Mesendoderm (in vitro differentiated cells): ENCODE measurements around the gene CDK5RAP2.

Source experiments
- DNase-seq: peaks from one replicate; pipeline ENCODE4 v3.0.0; 2013
- H2AK5ac ChIP-seq: 2 replicates; pipeline ENCODE4 v1.6.1; 2013; ENCODE audit warnings: low read length, inconsistent platforms
- H2BK120ac ChIP-seq: 2 replicates; pipeline ENCODE4 v1.6.1; 2013; ENCODE audit warnings: low read depth, mild to moderate bottlenecking, low read length, moderate library complexity, mixed read lengths
- H2BK15ac ChIP-seq: replicated peaks from 2 replicates; pipeline ENCODE4 v1.6.1; 2013; ENCODE audit warnings: low read depth, mild to moderate bottlenecking, moderate library complexity
- H2BK5ac ChIP-seq: 2 replicates; pipeline ENCODE4 v1.6.1; 2013; ENCODE audit warnings: low read length, inconsistent platforms
- H3K18ac ChIP-seq: 2 replicates; pipeline ENCODE4 v1.6.1; 2013; ENCODE audit warnings: mild to moderate bottlenecking, low read length, mixed read lengths
- H3K23ac ChIP-seq: one replicate; pipeline ENCODE4 v1.6.1; 2013; ENCODE audit warnings: low read length
- H3K27ac ChIP-seq: 2 replicates; pipeline ENCODE4 v1.5.1; 2013; ENCODE audit warnings: low read depth, mild to moderate bottlenecking, inconsistent platforms, low read length, moderate library complexity
- H3K27me3 ChIP-seq: 2 replicates; pipeline ENCODE4 v1.6.1; 2013; ENCODE audit warnings: low read length, control low read depth, mild to moderate bottlenecking, inconsistent platforms; ENCODE audit not compliant: insufficient read depth, poor library complexity
- H3K36me3 ChIP-seq: 2 replicates; pipeline ENCODE4 v1.6.1; 2013; ENCODE audit warnings: low read length, inconsistent platforms; ENCODE audit not compliant: control insufficient read depth, insufficient read depth
- H3K4ac ChIP-seq: one replicate; pipeline ENCODE4 v1.6.1; 2013; ENCODE audit warnings: low read depth, mild to moderate bottlenecking, low read length, moderate library complexity
- H3K4me1 ChIP-seq: 2 replicates; pipeline ENCODE4 v1.6.1; 2013; ENCODE audit warnings: low read depth, low read length, inconsistent platforms; ENCODE audit not compliant: control insufficient read depth
- H3K4me2 ChIP-seq: 2 replicates; pipeline ENCODE4 v1.6.1; 2013; ENCODE audit warnings: low read length
- H3K4me3 ChIP-seq: 2 replicates; pipeline ENCODE4 v1.5.1; 2013; ENCODE audit warnings: mild to moderate bottlenecking, low read length
- H3K56ac ChIP-seq: one replicate; pipeline ENCODE4 v1.6.1; 2013; ENCODE audit warnings: low read length
- H3K79me1 ChIP-seq: 2 replicates; pipeline ENCODE4 v1.6.1; 2013; ENCODE audit warnings: low read length, inconsistent platforms
- H3K79me2 ChIP-seq: 2 replicates; pipeline ENCODE4 v1.6.1; 2013; ENCODE audit warnings: mild to moderate bottlenecking, low read length; ENCODE audit not compliant: control insufficient read depth, insufficient read depth
- H3K9ac ChIP-seq: 2 replicates; pipeline ENCODE4 v1.6.1; 2013; ENCODE audit warnings: low read length, inconsistent platforms
- H4K5ac ChIP-seq: one replicate; pipeline ENCODE4 v1.6.1; 2013; ENCODE audit warnings: low read length
- H4K8ac ChIP-seq: one replicate; pipeline ENCODE4 v1.6.1; 2013; ENCODE audit warnings: low read depth, mild to moderate bottlenecking, control low read depth, low read length, moderate library complexity
- WGBS: extraction: QIAGEN DNeasy Blood & Tissue Kit; methylation state at CpG from one replicate; pipeline ENCODE4 v1.1.7; 2013; ENCODE audit warnings: low lambda C conversion rate, missing lambda C conversion rate; ENCODE audit not compliant: insufficient coverage; ENCODE audit errors: extremely low coverage; 5-methylcytosine and 5-hydroxymethylcytosine counted together

The CDK5RAP2 gene

GRCh38 chr9:120405860-120406259, 174.1 kb downstream of the CDK5RAP2 start:
- Histone ChIP-seq H3K4me2 (no peak overlapping the region), H3K4ac (no peak overlapping the region), H3K36me3 (peaks cover 9% of the 10 kb centered on the region), H3K9ac (no peak overlapping the region), H3K79me1 (no peaks in the 10 kb centered on the region), H3K56ac (no peak overlapping the region), H3K27me3 (no peaks in the 10 kb centered on the region), H3K18ac (no peak overlapping the region), H2BK5ac (no peak overlapping the region), H4K8ac (no peak overlapping the region), H2BK15ac (no peak overlapping the region), H3K23ac (no peak overlapping the region), H3K4me3 (no peak overlapping the region), H2AK5ac (no peak overlapping the region), H3K4me1 (no peaks in the 10 kb centered on the region), H3K27ac (no peak overlapping the region), H4K5ac (no peak overlapping the region), H2BK120ac (no peak overlapping the region), H3K79me2 (no peaks in the 10 kb centered on the region)
- WGBS = no CpG with 5 or more reads among the region's 2 CpGs
- DNase-seq = no peak

- Histone ChIP-seq H3K23ac (no peak overlapping the region), H2BK15ac (no peak overlapping the region), H3K27ac (no peak overlapping the region)
Measured at GRCh38 chr9:120405134-120405533, 174.8 kb downstream of the CDK5RAP2 start.

DNA sequence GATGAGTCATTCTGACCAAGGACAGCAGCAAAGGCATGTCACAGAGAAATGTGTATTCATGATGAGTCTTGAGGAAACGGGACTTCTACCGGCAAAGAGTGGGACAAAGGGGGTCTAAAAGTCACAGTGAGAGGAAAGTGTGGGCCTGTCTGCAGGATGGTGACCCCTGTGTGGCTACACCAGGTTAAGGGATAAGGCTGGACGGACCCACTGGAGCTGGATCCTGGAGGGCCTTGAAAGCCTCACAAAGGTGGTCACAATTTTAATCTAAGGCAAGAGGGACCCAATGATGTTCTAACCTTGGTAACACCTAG, 176.5 kb downstream of the CDK5RAP2 start:
- DNase-seq = peak; percentile 73

More at GRCh38 chr9:120405134-120405533, 174.8 kb downstream of the CDK5RAP2 start:
- no peak overlapping the region for H2AK5ac ChIP-seq
- H3K56ac ChIP-seq = no peak overlapping the region
- no peaks in the 10 kb centered on the region for H3K27me3 ChIP-seq
- no peaks in the 10 kb centered on the region for H3K79me2 ChIP-seq
- H2BK120ac ChIP-seq = no peak overlapping the region
- H3K18ac ChIP-seq = no peak overlapping the region
- no peak for DNase-seq
- no peak overlapping the region for H3K9ac ChIP-seq
- H4K5ac ChIP-seq = no peak overlapping the region
- peaks cover 13% of the 10 kb centered on the region for H3K36me3 ChIP-seq
- H3K4ac ChIP-seq = no peak overlapping the region
- no peaks in the 10 kb centered on the region for H3K79me1 ChIP-seq
- no CpG with 5 or more reads among the region's 1 CpG for WGBS
- no peaks in the 10 kb centered on the region for H3K4me1 ChIP-seq
- H3K4me3 ChIP-seq = no peak overlapping the region
- no peak overlapping the region for H4K8ac ChIP-seq
- no peak overlapping the region for H2BK5ac ChIP-seq
- H3K4me2 ChIP-seq = no peak overlapping the region

DNA sequence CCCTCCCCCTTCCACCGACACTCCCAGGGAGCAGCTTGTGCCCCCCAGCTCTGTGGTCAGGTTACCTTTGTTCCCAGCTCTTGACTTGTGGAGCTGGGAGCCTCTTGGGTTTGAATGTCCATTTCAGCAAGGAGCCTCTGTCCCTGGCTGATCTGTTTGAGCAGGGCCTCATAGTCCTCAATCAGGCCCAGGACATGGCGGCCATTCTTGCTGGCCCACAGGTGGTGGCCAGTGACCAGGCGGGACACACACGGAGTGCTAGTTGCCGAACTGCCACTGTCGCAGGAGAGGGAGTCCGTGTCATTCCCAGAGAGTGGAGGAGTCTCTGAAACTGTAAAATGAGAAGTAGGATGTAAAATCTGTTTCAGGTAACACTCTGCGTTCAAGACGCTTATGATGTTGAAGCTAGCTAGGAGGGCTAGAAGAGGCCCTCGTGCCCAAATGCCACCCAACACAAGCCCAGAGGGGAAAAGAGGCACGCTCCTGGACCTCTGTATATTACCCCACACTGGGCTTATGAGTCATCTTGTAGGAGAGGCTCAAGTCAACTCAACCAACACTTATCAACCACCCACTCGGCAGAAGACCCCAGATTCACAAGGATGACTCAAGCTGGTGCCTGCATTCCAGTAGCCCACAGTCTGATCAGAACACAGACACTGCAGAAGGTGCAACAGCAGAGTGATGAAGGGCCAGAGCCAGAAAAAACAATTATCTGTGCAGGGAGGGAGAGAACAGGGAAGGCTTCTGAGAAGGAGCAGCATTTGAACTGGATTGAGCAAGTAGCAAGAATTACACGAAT, 177.0 kb downstream of the CDK5RAP2 start:
- Histone ChIP-seq H3K4ac (no peak overlapping the region), H3K9ac (no peak overlapping the region), H3K79me1 (no peaks in the 10 kb centered on the region), H4K5ac (no peak overlapping the region), H2BK15ac (no peak overlapping the region), H2AK5ac (no peak overlapping the region), H3K27ac (no peak overlapping the region), H3K23ac (no peak overlapping the region), H3K4me1 (no peaks in the 10 kb centered on the region), H2BK5ac (no peak overlapping the region), H3K36me3 (peaks cover 15% of the 10 kb centered on the region), H3K4me3 (no peak overlapping the region), H2BK120ac (no peak overlapping the region), H3K18ac (no peak overlapping the region), H3K56ac (no peak overlapping the region), H3K4me2 (no peak overlapping the region), H4K8ac (no peak overlapping the region), H3K27me3 (no peaks in the 10 kb centered on the region), H3K79me2 (no peaks in the 10 kb centered on the region)
- no CpG with 5 or more reads among the region's 13 CpGs for WGBS
- DNase-seq = no peak

More for the DNA sequence above, 176.5 kb downstream of the CDK5RAP2 start:
- Histone ChIP-seq H3K27ac (no peak overlapping the region), H3K18ac (no peak overlapping the region), H3K23ac (no peak overlapping the region), H3K27me3 (no peaks in the 10 kb centered on the region), H2BK15ac (no peak overlapping the region), H3K56ac (no peak overlapping the region), H2BK5ac (no peak overlapping the region), H3K4me3 (no peak overlapping the region), H3K9ac (no peak overlapping the region), H3K4ac (no peak overlapping the region), H2BK120ac (no peak overlapping the region), H4K5ac (no peak overlapping the region), H4K8ac (no peak overlapping the region), H3K79me2 (no peaks in the 10 kb centered on the region), H3K79me1 (no peaks in the 10 kb centered on the region), H3K4me1 (no peaks in the 10 kb centered on the region), H2AK5ac (no peak overlapping the region), H3K36me3 (peaks cover 15% of the 10 kb centered on the region), H3K4me2 (no peak overlapping the region)
- WGBS = no CpG with 5 or more reads among the region's 3 CpGs

- no peak for DNase-seq
- no CpG with 5 or more reads among the region's 2 CpGs for WGBS
- Histone ChIP-seq H3K4me3 (no peak overlapping the region), H3K36me3 (peaks cover 15% of the 10 kb centered on the region), H2BK15ac (no peak overlapping the region), H3K79me1 (no peaks in the 10 kb centered on the region), H2AK5ac (no peak overlapping the region), H3K23ac (no peak overlapping the region), H3K4me2 (no peak overlapping the region), H3K27ac (no peak overlapping the region), H2BK120ac (no peak overlapping the region), H3K9ac (no peak overlapping the region), H2BK5ac (no peak overlapping the region), H3K79me2 (no peaks in the 10 kb centered on the region), H4K8ac (no peak overlapping the region), H3K18ac (no peak overlapping the region), H3K4ac (no peak overlapping the region), H3K56ac (no peak overlapping the region), H3K4me1 (no peaks in the 10 kb centered on the region), H3K27me3 (no peaks in the 10 kb centered on the region), H4K5ac (no peak overlapping the region)
Measured at GRCh38 chr9:120399940-120400339, 180.0 kb downstream of the CDK5RAP2 start.

DNA sequence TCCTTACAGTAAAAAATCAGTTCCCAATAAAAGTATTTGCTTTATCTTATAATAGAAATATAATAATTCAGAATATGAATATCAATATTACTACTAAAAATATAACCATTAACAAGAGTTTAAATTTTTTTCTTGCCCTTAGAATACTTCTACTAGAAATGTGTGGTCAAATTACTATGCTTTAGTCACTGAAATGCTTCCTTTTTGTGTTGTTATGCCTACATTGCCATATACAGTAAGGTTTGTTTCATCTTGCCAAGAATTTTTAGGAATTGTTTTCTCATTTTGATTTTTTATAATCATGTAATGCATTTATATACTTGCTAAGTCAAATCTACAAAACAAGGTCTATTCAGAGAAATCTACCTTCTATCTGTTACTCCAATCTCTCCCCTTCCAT, 181.7 kb downstream of the CDK5RAP2 start:
- H3K27ac ChIP-seq = no peak overlapping the region
- no peak overlapping the region for H3K4me2 ChIP-seq
- H3K56ac ChIP-seq = no peak overlapping the region
- peaks cover 13% of the 10 kb centered on the region for H3K36me3 ChIP-seq
- H2BK15ac ChIP-seq = no peak overlapping the region
- no peak overlapping the region for H2BK120ac ChIP-seq
- no peaks in the 10 kb centered on the region for H3K79me2 ChIP-seq
- H3K9ac ChIP-seq = no peak overlapping the region
- H4K8ac ChIP-seq = no peak overlapping the region
- DNase-seq = no peak
- no peak overlapping the region for H4K5ac ChIP-seq
- H2AK5ac ChIP-seq = no peak overlapping the region
- H3K4me1 ChIP-seq = no peaks in the 10 kb centered on the region
- H3K18ac ChIP-seq = no peak overlapping the region
- no peak overlapping the region for H2BK5ac ChIP-seq
- no peak overlapping the region for H3K4ac ChIP-seq
- no peak overlapping the region for H3K23ac ChIP-seq
- no peaks in the 10 kb centered on the region for H3K27me3 ChIP-seq
- H3K79me1 ChIP-seq = no peaks in the 10 kb centered on the region
- H3K4me3 ChIP-seq = no peak overlapping the region
